Endothelial cell of umbilical vein (primary cell): Measurements from ENCODE around the gene S100A9. TPM values are rescaled to one million over a fixed set of nuclear protein-coding genes. Genes with fewer than 3 reads are reported as not detected.

ENCODE experiments used
- BruUV-seq: library from RNA; stranded (reverse); fragments of 400-500 nt; replicated peaks from 2 replicates; lab custom pipeline; 2021; lab: Mats Ljungman, UMichigan
- CTCF ChIA-PET: fragments of 300-600, 350-600 bp; sonication (Branson Sonifier 250); formaldehyde crosslinking; loops from one replicate; lab custom pipeline; 2021; ENCODE audit warnings: antibody characterized with exemption, inconsistent platforms; lab: Charles Lee
- POLR2A ChIA-PET: fragments of 300-600, 350-600 bp; sonication (Branson Sonifier 250); formaldehyde crosslinking; loops from one replicate; lab custom pipeline; 2021; ENCODE audit warnings: antibody characterized with exemption, inconsistent platforms; lab: Charles Lee
- DNase-seq: peaks from one replicate; pipeline ENCODE4 v3.0.0-alpha.2; 2011; ENCODE audit warnings: low read depth, low spot score
- FAIRE-seq: peaks from 2 replicates; lab custom pipeline; 2011; peaks lifted over from hg19 to GRCh38; lab: Jason Lieb, UNC
- H2AFZ ChIP-seq: 2 replicates; pipeline ENCODE4 v1.6.0; 2012; ENCODE audit warnings: low read depth, low read length, control low read depth, inconsistent platforms
- H3K27ac ChIP-seq: 2 replicates; pipeline ENCODE4 v1.5.1; 2011; ENCODE audit warnings: low read depth, mild to moderate bottlenecking, control low read depth, low read length, moderate library complexity; ENCODE audit not compliant: insufficient read depth
- H3K27me3 ChIP-seq, 2 experiments: 2 replicates each; pipeline versions ENCODE4 v1.6.0 to v1.6.1; 2011; ENCODE audit warnings: low read length in 2 of 2, mixed read lengths in 1 of 2; ENCODE audit not compliant: control insufficient read depth in 2 of 2, insufficient read depth in 2 of 2
- H3K36me3 ChIP-seq, 2 experiments: 2 replicates in 1 of 2; 3 replicates in 1 of 2; pipeline ENCODE4 v1.5.1; 2011; ENCODE audit warnings: low read length in 2 of 2, mild to moderate bottlenecking in 1 of 2, moderate library complexity in 1 of 2; ENCODE audit not compliant: control insufficient read depth in 2 of 2, insufficient read depth in 2 of 2; ENCODE audit errors: extremely low read depth in 1 of 2
- H3K4me1 ChIP-seq: 3 replicates; pipeline ENCODE4 v1.5.1; 2011; ENCODE audit warnings: mild to moderate bottlenecking, low read length; ENCODE audit not compliant: control insufficient read depth, insufficient read depth; ENCODE audit errors: extremely low read depth
- H3K4me2 ChIP-seq: 2 replicates; pipeline ENCODE4 v1.6.1; 2011; ENCODE audit warnings: low read length, control low read depth, mixed read lengths; ENCODE audit not compliant: insufficient read depth
- H3K4me3 ChIP-seq, 3 experiments: fragments of 200-600 bp in 1 of 3; sonication (generic), shearing (Covaris generic) in 1 of 3; replicated peaks in 1 of 3; 2 replicates each; pipeline ENCODE4 v1.5.1; 2011 to 2016; ENCODE audit warnings: control low read depth in 3 of 3, low read length in 3 of 3, mild to moderate bottlenecking in 2 of 3, inconsistent platforms in 1 of 3, low read depth in 1 of 3, moderate library complexity in 1 of 3; ENCODE audit not compliant: insufficient read depth in 1 of 3
- H3K79me2 ChIP-seq: 2 replicates; pipeline ENCODE4 v1.6.0; 2012; ENCODE audit warnings: low read length, inconsistent platforms; ENCODE audit not compliant: control insufficient read depth, insufficient read depth
- H3K9ac ChIP-seq: replicated peaks from 2 replicates; pipeline ENCODE3; 2011; ENCODE audit warnings: low read length, control low read depth; ENCODE audit not compliant: insufficient read depth; ENCODE audit errors: extremely low read depth
- H3K9me1 ChIP-seq: replicated peaks from 3 replicates; pipeline ENCODE4 v1.6.0; 2011; ENCODE audit warnings: mild to moderate bottlenecking, low read length; ENCODE audit not compliant: control insufficient read depth, insufficient read depth; ENCODE audit errors: extremely low read depth
- H3K9me3 ChIP-seq: replicated peaks from 2 replicates; pipeline ENCODE4 v1.5.1; 2012; ENCODE audit warnings: low read length, inconsistent platforms; ENCODE audit not compliant: control insufficient read depth, insufficient read depth
- H4K20me1 ChIP-seq: replicated peaks from 2 replicates; pipeline ENCODE3; 2011; ENCODE audit warnings: mild to moderate bottlenecking, low read length; ENCODE audit not compliant: control insufficient read depth, insufficient read depth; ENCODE audit errors: extremely low read depth
- EZH2 ChIP-seq: IDR thresholded peaks from 2 replicates; pipeline ENCODE4 v1.6.1; 2012; ENCODE audit warnings: borderline replicate concordance, low read depth, mild to moderate bottlenecking, moderate library complexity, low read length, inconsistent platforms; ENCODE audit not compliant: severe bottlenecking
- FOS ChIP-seq: IDR thresholded peaks from 2 replicates; pipeline ENCODE4 v1.6.1; 2011; ENCODE audit warnings: mild to moderate bottlenecking, low read length, moderate library complexity, borderline replicate concordance; ENCODE audit not compliant: insufficient read depth
- GATA2 ChIP-seq: IDR thresholded peaks from 2 replicates; pipeline ENCODE4 v1.7.0; 2011; ENCODE audit warnings: low read depth, mild to moderate bottlenecking, moderate library complexity, mixed read lengths, low read length; ENCODE audit not compliant: insufficient read length, insufficient read depth
- JUN ChIP-seq: IDR thresholded peaks from 2 replicates; pipeline ENCODE4 v1.6.1; 2011; ENCODE audit warnings: borderline replicate concordance, low read depth; ENCODE audit not compliant: insufficient read length, insufficient read depth
- MYC ChIP-seq: IDR thresholded peaks from one replicate; pipeline ENCODE4 v1.6.1; 2011; ENCODE audit warnings: mild to moderate bottlenecking, low read depth, low read length
- POLR2A ChIP-seq: IDR thresholded peaks from 2 replicates; pipeline ENCODE4 v1.6.1; 2012; ENCODE audit warnings: low read depth, mild to moderate bottlenecking, control low read depth, low read length
- POLR2AphosphoS5 ChIP-seq: IDR thresholded peaks from 2 replicates; pipeline ENCODE4 v1.6.1; 2012; ENCODE audit warnings: low read depth, mild to moderate bottlenecking, control low read depth, low read length, moderate library complexity; ENCODE audit not compliant: insufficient read depth
- dilution Hi-C: fragments of 300-500 bp; cut with MboI; formaldehyde crosslinking; loops from one replicate; pipeline ENCODE4 v1.15.0; 2019; ENCODE audit warnings: low sequenced_read_pairs; ENCODE audit not compliant: extremely low pct_ligation_motif_present
- intact Hi-C: fragments of 100-400 bp; cut with micrococcal nuclease; formaldehyde crosslinking; loops from one replicate; pipeline ENCODE4 v1.10.0; 2022
- polyA plus RNA-seq, 4 experiments: library from polyadenylated mRNA; depleted of rRNA in 3 of 4; stranded (reverse) in 3 of 4; unstranded in 1 of 4; fragments of >200 nt; gene quantifications; 2 replicates each; pipeline versions ENCODE4 v1.2.1 to v1.2.3, GENCODE V29; 2011 to 2012; ENCODE audit warnings: missing spikeins in 1 of 4
- total RNA-seq: library from RNA; stranded (reverse); gene quantifications from 2 replicates; pipeline ENCODE4 v1.2.3, GENCODE V29; 2021
- TF ChIP-seq, protein P1 (sequence below): IDR thresholded peaks from 2 replicates; pipeline ENCODE4 v1.6.1; 2011; ENCODE audit not compliant: insufficient read depth, insufficient read length
- TF ChIP-seq, protein P2 (sequence below), 2 donors: IDR thresholded peaks; 1 replicate in 1 of 2; 2 replicates in 1 of 2; pipeline ENCODE4 v1.5.1; 2011; ENCODE audit warnings: low read length in 2 of 2, mild to moderate bottlenecking in 2 of 2, moderate library complexity in 2 of 2, control low read depth in 1 of 2, inconsistent platforms in 1 of 2, low read depth in 1 of 2; ENCODE audit not compliant: insufficient read depth in 1 of 2; ENCODE audit errors: extremely low read depth in 1 of 2

Gene S100A9
- total and polyA plus RNA-seq, 2 donors (not counting 3 experiments of a cell fraction or from before 2014, with no cell fraction given): not detected

DNA sequence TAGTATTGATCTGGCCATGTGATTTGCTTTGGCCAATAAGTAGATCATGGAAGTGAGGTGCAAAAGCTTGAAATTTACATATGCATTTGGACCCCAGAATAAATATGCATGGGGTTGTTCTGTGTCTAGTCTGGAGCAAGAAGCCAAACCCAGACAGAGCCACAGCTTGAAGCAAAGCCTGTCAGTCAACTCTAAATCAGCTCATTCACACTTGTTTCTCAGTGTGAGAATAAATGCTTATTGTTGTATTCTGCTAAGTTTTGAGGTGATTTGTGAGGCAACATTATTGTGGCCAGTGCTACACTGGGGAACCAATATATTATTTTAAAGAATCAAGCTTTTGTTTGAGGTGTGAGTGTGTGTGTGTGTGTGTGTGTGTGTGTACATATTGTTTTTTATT is 32.7 kb upstream of the S100A9 start:
- Histone ChIP-seq H4K20me1 (no peaks in the 10 kb centered on the region), H3K9me1 (no peaks in the 10 kb centered on the region), H3K27ac (no peak overlapping the region), H3K36me3 (no peaks in the 10 kb centered on the region), H3K9me3 (no peaks in the 10 kb centered on the region), H3K4me1 (no peaks in the 10 kb centered on the region), H3K4me3 (no peak overlapping the region), H3K9ac (no peak overlapping the region), H3K79me2 (no peaks in the 10 kb centered on the region), H3K4me2 (no peak overlapping the region), H3K27me3 (no peaks in the 10 kb centered on the region), H2AFZ (no peak overlapping the region)
- no peak for TF ChIP-seq POLR2AphosphoS5
- TF ChIP-seq MYC: no peak
- TF ChIP-seq FOS: no peak
- TF ChIP-seq, protein P1, sequence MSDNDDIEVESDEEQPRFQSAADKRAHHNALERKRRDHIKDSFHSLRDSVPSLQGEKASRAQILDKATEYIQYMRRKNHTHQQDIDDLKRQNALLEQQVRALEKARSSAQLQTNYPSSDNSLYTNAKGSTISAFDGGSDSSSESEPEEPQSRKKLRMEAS: no peak
- TF ChIP-seq JUN: no peak
- TF ChIP-seq GATA2: no peak
- no TSS peak for BruUV-seq
- CTCF ChIA-PET: no interaction called here
- POLR2A ChIA-PET: no interaction called here
- DNase-seq (no peak), FAIRE-seq (no peak)
- dilution Hi-C loops (no loop called here), intact Hi-C loops (no loop called here)

DNA sequence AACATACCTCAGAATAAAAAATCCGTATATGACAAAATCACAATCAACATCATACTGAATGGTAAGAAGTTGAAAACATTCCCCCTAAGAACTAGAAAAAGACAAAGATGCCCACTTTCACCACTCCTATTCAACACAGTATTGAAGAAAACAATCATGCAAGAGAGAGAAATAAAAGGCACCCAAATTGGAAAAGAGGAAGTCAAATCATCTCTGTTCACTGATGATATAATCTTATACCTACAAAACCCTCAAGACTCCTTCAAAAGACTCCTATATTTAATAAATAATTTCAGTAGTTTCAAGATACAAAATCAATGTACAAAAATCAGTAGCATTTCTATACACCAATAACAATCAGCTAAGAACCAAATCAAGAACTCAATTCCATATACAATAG is 23.8 kb upstream of the S100A9 start:
- intact Hi-C loops: no loop called here
- Histone ChIP-seq H2AFZ (no peak overlapping the region), H3K9me1 (no peaks in the 10 kb centered on the region), H3K9me3 (no peaks in the 10 kb centered on the region), H4K20me1 (no peaks in the 10 kb centered on the region), H3K4me1 (no peaks in the 10 kb centered on the region), H3K79me2 (no peaks in the 10 kb centered on the region), H3K4me2 (no peak overlapping the region), H3K27ac (no peak overlapping the region), H3K27me3 (no peaks in the 10 kb centered on the region), H3K4me3 (no peak overlapping the region), H3K9ac (no peak overlapping the region), H3K36me3 (no peaks in the 10 kb centered on the region)
- dilution Hi-C loops: no loop called here
- CTCF ChIA-PET: interaction anchor here (1.1 kb wide), 1 partner anchor 24 kb away, joined by 3 read pairs; the partner anchor contains the start of gene S100A9
- no peak for TF ChIP-seq POLR2AphosphoS5
- TF ChIP-seq JUN: no peak
- no peak for TF ChIP-seq FOS
- no peak for TF ChIP-seq POLR2A
- TF ChIP-seq MYC: no peak
- TF ChIP-seq GATA2: no peak
- no peak for TF ChIP-seq EZH2
- TF ChIP-seq, protein P2, sequence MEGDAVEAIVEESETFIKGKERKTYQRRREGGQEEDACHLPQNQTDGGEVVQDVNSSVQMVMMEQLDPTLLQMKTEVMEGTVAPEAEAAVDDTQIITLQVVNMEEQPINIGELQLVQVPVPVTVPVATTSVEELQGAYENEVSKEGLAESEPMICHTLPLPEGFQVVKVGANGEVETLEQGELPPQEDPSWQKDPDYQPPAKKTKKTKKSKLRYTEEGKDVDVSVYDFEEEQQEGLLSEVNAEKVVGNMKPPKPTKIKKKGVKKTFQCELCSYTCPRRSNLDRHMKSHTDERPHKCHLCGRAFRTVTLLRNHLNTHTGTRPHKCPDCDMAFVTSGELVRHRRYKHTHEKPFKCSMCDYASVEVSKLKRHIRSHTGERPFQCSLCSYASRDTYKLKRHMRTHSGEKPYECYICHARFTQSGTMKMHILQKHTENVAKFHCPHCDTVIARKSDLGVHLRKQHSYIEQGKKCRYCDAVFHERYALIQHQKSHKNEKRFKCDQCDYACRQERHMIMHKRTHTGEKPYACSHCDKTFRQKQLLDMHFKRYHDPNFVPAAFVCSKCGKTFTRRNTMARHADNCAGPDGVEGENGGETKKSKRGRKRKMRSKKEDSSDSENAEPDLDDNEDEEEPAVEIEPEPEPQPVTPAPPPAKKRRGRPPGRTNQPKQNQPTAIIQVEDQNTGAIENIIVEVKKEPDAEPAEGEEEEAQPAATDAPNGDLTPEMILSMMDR (IDR thresholded peaks at IDR 0.05; ENCODE audit: extremely low read depth in 1 of 2, insufficient read depth in 1 of 2, low read depth in 1 of 2, low read length in 2 of 2): no peak
- TF ChIP-seq, protein P1: no peak
- no peak for DNase-seq
- POLR2A ChIA-PET: no interaction called here
- BruUV-seq: no TSS peak
- FAIRE-seq: no peak
